HK-2 (cell line): ENCODE measurements around the gene TSPAN14.
A peak's percentile ranks its signal among the peaks of the same experiment; 100 is the strongest.

Source experiments
- DNase-seq: peaks from one replicate; pipeline ENCODE4 v3.0.0-alpha.2; 2018; ENCODE audit not compliant: unreplicated experiment

TSPAN14 gene

GRCh38 chr10:80454513-80455460 is 677 bp downstream of the TSPAN14 start:
- DNase-seq: peak; percentile 60

GRCh38 chr10:80455461-80456349 is 1.6 kb downstream of the TSPAN14 start:
- no peak for DNase-seq

DNA sequence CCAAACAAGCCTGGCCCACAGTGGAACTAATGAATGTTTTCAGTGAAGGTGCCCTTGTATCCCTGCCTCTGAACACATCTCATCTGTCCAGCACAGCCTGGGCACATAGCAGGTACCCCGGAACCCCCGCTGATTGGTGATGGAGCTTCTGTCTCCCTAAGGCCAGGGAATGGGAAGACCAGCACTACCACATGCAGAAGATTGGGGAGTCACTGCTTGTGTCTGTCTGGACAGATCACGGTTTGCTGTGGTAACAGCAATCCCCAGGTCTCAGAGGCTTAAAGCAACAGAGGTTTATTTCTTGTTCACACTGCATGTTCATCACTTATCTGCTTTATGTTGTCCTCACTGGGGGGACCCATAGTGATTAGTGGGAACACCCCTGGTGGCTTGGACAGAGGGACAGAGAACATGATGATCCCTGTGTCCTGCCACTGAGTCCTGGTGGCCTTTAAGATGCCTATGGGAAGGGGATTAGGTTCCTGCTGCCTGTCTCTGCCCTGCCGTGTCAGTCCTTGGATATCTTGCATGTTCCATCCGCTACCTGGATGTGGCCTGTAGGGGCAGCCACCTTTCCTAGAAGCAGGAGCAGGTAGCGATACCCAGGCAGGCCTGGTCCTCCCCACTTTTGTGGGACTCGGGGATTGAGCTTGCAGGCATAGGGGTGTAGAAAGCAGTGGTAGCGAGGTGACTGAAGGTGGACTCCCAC is 3.6 kb downstream of the TSPAN14 start:
- DNase-seq: no peak

GRCh38 chr10:80458263-80458625 is 4.1 kb downstream of the TSPAN14 start:
- DNase-seq: no peak

DNA sequence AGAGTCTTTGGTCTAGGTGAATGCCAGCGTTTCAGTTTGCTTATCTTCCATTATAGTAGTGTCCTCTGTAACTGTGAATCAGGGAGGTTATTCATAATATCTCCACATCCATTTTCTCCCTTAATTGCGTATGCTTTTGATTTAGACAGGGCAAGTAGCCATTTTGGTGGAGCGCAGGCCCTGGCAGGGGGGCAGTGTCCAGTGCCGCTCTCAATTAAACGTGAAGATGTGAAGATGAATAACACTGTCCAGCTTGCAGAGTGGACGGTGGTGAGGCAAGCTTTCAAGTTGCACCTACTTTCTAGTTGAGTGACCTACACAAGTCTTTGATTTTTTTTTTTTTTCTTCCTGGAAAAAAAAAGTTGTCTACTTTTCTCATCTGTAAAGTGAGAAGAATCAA is 4.5 kb downstream of the TSPAN14 start:
- no peak for DNase-seq

DNA sequence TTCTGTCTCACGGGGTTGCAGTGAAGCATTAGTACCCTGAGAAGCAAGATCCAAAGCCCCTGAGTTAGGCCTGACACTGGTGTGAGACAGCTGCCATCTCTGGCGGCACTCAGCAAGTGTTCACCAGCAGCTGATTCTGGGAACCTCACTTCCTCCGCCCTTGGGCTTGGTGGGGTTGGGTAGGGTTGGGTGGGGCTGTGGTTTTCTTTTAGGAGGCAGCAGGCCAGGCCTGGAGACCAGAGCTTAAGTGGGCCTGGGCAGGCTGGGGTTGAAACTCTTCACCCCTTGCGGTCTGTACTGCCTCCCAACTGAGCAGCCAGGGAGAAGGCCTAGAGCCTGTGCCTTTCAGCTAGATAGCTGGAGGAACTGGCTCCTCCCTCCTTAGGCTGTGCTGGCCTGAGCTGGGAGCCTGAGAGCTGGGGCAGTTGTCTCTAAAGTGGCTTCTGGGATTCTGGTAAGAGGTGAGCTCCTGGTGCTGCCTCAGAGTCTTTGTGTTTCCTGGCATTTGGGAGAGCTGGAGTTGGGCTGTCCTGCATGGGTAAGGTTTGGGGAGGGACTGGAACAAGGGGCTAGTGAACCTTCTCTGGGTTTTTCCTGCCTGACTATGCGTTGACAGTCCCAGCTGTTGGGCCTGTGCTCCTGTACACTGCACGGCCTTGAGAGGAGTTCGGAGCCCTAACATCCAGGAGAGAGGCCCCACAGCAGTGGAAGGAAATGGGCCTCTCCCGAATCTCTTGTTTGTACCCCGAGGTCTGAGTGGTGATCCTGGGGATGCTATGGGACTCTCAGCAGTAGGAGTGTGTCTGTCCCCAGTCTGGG is 5.1 kb downstream of the TSPAN14 start:
- no peak for DNase-seq

DNA sequence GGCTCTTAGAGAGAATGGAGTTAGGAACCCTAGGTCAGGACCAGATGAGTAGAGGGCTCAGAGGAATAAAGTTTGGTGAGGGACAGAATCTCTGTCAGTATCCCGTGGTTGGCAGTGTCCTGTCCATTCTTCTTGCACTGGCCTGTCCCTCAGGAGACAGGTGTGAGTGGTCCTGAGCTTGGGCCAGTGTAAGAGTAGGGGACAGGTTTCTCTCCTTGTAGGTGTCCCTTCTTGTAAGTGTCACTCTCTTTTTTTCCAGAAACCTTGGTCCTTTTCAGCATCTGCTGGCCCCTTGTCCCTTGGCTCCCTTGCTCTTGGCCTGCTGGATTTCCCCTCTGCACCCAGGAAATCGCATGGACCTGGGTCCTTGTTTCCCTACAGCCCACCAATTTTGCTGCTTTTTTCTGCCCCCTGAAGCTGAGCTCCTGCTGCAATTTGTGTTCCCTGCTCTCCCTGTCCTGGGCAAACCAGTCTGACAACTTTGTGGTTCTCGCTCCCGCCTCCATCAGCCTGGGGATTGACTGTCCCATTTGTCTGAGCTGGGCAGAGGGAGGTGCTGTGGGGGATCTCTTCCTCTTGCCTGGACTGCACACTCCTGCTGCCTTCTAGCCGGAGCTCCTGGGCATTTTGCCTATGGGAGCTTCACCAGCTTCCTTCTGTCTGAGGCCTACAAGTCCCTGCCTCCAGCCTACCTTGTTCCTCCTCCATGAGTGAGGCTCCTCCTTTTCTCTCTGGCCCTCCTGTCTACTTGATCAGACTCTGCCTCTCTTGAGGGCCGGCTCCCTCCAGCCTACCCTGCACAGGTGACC is 6.5 kb downstream of the TSPAN14 start:
- DNase-seq: no peak

DNA sequence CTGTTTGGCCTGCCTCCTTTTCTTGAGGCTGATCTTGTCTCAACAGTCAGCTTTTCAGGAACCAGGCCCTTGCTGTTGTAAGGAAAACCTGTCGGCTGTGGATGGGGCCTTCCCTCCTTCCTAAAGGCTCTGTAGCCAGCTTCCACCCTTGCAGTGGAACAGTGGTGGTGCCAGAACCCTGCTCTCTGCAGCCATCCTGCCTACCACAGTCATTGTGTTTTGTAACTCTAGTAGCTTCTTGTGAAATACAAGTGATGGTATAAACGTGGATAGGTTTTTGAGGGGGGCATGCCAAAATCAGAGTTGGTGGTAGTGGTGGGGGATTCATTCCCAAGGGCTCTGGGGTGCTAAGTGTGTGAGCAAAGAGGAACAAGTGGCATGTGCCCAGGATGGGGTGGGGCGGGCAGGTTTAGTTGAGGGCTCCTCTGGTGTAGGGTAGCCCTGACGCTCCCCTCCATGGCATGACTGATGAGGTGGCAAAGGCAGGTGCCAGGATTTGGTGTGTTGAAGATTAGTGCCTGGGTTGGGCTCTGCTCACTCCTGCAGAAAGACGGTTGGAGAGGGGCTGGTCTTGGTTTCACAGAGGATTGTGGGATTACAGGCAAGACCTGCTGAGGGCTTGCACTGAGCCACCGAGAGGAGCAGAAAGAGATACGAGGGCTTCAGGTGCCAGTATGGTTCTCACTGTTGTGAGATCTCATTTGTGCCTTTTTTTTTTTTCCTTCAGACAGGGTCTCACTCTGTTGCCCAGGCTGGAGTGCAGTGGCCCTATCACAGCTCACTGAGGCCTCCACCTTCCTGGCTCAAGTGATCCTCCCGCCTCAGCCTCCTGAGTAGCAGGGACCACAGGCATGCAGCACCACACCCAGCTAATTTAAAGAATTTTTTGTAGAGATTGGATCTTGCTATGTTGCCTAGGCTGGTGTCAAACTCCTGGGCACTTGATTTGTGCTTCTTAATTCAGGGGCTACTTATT is 7.4 kb downstream of the TSPAN14 start:
- DNase-seq: no peak

GRCh38 chr10:80462299-80462980 is 8.3 kb downstream of the TSPAN14 start:
- DNase-seq: no peak

DNA sequence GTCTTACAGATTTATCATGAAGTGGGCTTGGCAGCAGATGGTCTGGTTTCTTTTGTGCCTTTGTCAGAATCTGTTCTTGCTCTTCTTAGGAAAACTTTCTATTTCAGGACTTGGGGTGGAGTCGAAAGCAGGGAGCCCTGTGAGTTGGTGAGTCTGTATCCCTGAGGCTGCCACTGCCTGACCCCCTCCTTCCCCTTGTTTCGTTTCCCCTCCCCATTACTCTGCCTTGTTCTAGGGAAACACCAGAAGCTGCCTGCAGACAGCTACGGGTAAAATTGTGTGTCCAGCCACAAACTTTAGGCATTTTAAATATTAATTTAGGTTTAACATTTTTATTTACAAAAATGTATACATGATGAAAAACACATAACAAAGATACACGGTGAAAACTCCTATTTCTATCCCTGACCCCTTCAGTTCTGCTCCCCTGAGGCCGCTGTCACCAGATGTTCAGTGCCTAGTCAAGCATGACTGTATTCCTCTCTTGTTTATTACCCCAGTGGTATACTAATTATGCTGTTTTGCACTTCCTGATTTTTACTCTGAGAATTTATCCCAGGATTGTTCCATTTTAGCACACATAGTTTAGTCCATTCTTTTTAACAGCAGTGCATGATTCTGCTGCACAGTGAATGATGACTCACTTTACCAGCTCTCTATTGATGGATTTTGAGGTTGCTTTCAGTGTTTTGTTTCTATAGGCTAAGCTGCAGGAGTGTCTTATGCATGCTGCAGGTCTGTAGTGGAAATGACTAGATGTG is 9.1 kb downstream of the TSPAN14 start:
- DNase-seq: no peak

- no peak for DNase-seq
These were observed 9.8 kb downstream of the TSPAN14 start for GRCh38 chr10:80463868-80464267.

GRCh38 chr10:80464557-80465450 is 10.7 kb downstream of the TSPAN14 start:
- DNase-seq: no peak

DNA sequence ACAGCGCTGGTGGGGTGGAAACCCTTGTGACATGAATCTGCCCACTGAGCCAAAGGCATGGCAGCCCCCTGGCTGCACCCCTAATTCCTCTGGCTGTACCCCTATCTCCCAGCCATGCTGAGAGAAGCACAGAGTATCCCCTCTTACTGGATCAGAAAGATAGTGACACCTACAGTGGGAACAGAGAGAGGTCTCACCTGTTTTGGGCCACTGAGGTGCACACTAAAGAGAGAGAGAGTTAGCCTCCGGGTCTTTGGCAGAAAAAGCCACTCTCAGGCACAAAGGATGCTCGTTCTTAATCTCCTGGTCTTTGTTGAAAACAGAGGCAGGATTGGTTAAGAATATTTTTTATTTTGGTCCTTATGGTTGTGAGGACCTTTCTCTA is 11.3 kb downstream of the TSPAN14 start:
- no peak for DNase-seq

DNA sequence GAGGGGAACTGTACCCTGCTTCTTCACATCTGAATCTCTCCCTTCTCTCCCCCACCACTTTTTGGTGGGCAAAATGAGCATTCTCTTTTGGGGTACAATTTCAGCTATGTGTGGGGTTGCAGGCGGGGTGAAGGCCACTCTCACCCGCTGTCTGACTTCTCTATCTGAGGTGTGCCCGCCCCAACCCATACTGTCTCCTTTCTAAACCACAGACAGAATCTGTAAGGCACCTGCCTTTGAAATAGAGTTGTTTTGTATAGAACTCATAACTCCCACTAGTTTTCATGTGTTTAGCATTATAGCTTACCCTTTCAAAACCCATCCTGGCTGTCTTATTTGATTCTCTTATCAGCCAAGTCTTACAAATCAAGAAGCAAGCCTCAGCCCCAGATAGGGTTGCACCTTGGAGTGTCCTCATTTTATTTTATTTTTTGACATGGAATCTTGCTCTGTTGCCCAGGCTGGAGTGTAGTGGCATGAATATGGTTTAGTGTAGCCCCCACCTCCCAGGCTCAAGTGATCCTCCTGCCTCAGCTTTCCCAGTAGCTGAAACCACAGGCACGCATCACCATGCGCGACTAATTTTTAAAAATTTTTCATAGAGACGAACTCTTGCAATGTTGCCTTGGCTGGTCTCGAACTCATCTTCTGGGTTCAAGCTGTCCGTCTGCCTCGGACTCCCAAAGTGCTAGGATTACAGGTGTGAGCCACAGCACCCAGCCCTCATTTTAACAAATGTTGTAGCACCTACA is 11.9 kb downstream of the TSPAN14 start:
- DNase-seq: no peak

DNA sequence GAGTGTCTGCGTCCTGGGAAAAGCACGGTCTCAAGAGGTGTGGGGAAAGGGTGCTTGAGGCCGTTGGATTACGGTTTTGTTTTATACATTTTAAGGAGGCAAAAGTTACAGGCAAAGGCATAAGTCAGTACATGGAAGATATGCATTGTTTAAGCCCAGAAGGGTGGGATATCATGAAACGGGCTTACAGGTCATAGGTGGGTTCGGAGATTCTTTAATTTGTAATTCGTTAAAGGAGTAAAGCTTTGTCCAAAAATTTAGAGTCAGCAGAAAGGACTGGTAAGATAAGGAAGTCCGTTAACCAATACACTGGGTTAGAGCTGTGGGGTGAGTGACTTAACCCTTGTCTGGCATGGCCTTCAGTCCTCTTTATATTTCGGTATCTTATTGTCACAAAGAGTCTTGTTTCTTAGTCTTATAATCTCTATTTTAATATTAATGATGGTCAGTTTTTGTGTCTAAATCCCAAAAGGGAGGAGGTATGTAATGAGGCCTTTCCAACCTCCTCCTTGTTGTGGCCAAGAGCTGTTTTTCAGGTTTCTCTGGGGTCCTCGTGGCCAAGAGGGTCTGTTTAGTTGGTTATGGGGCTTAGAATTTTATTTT is 12.7 kb downstream of the TSPAN14 start:
- DNase-seq: no peak

DNA sequence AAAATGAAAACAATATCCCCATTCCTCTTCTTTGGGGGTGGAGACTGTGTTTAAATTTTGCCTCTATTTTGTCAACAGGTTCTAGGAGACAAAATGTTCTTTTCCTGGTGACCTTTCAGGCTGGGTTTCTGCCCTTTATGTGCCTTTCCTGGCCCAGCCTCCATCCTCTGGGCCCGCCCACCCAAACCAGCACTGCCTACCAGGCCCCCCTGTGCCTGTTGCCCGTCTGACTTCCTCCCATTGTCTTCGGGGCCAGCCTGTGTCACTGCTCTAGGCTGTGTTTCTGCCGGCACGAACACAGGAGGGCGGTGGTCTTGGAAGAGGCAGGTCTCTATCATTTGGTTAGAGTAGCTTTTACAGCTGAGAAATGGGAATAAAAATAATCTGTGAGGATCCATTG is 13.9 kb downstream of the TSPAN14 start:
- DNase-seq: no peak
